GM23248 (cell line): ENCODE data around the gene TRIM52.

Source experiments
- EZH2 ChIP-seq: fragments of 200-600 bp; sonication (generic); IDR thresholded peaks from 2 replicates; pipeline ENCODE4 v1.6.1; 2018; ENCODE audit warnings: antibody characterized with exemption, mild to moderate bottlenecking; ENCODE audit not compliant: insufficient read depth, poor library complexity, severe bottlenecking
- EZH2phosphoT487 ChIP-seq: fragments of 200-600 bp; sonication (generic); IDR thresholded peaks from 2 replicates; pipeline ENCODE4 v1.6.1; 2018; ENCODE audit warnings: antibody characterized with exemption, moderate library complexity, mild to moderate bottlenecking, low read depth; ENCODE audit not compliant: insufficient read depth

DNA sequence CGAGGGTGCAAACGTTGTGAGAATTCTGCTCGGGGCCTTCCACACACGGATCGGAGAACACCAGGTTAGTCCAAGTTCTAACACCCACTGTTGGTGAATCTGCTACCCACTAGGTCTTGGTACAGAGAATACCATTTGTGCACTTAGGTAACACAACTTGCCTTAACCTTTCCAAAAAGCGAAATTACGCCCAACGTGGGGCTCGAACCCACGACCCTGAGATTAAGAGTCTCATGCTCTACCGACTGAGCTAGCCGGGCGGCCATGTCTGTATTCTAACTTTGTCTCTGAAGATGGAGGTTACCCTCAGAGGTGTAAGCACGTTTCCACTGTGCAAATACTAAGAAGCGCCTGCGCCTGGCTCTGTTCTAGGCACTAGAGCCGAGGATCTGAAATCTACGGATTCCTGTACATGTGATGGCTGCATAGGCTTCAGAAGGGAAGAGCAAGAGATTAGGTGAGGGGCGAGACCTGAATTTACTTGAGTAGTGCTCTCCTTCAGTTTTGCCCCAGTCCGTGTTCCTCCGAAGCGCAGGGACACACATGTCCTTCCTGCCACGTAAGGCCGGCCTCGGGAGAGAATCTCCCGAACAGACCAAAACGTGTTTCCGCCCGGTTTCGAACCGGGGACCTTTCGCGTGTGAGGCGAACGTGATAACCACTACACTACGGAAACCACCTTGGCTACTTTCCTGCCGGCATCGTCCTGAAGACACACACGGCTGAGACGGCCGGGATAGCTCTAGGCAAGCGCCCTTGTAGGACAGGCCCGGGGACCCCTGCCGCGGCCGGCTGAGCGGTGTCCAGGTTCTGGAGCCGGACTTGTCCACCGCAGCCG is 38.9 kb downstream of the TRIM52 start:
- TF ChIP-seq EZH2 = no peak
- no peak for TF ChIP-seq EZH2phosphoT487
